Measurements from ENCODE around the gene RNF11. TPM values are rescaled to one million over a fixed set of nuclear protein-coding genes. Genes with fewer than 3 reads are reported as not detected.

Gene RNF11
- total and polyA plus RNA-seq, 2 of the 8 experiments (the other 6 are each of a cell fraction or from before 2014, with no cell fraction given), result 49.6 to 54.2 TPM

GRCh38 chr1:51247022-51247421 lies 10.9 kb downstream of the RNF11 start:
- H3K4me2 ChIP-seq (ENCODE audit: insufficient read depth in 1 of 2, low read depth in 2 of 2, low read length in 2 of 2), result no peak overlapping the region
- H3K9ac ChIP-seq (replicated peaks in 1 of 4; ENCODE audit: extremely low read depth in 1 of 4, low read depth in 3 of 4, low read length in 3 of 4), result no peak overlapping the region
- H3K4me1 ChIP-seq (replicated peaks in 1 of 4; ENCODE audit: control insufficient read depth in 3 of 4, insufficient read depth in 4 of 4, low read length in 3 of 4), result no peaks in the 10 kb centered on the region
- H4K91ac ChIP-seq (replicated peaks; ENCODE audit: insufficient read length, low read length), result no peak overlapping the region
- FAIRE-seq (no peak), DNase-seq (ENCODE audit: low read depth in 1 of 2, low spot score in 2 of 2) (no peak)
- H2BK20ac ChIP-seq (ENCODE audit: low read length), result no peak overlapping the region
- no peak overlapping the region for H3K14ac ChIP-seq (ENCODE audit: insufficient read length)
- no peak overlapping the region for H3K18ac ChIP-seq (ENCODE audit: extremely low read depth, low read length)
- H3K4me3 ChIP-seq (ENCODE audit: extremely low read depth in 1 of 4, insufficient read depth in 2 of 4, low read depth in 3 of 4, low read length in 4 of 4), result no peak overlapping the region
- H3K27me3 ChIP-seq (replicated peaks in 1 of 4; ENCODE audit: control insufficient read depth in 3 of 4, extremely low read depth in 1 of 4, insufficient read depth in 3 of 4, low read length in 3 of 4), result no peaks in the 10 kb centered on the region
- H3K56ac ChIP-seq (replicated peaks; ENCODE audit: insufficient read length, low read depth, low read length), result no peak overlapping the region
- no peak overlapping the region for H2BK15ac ChIP-seq (ENCODE audit: low read length)
- 88% methylated on average over 2 of the region's 2 CpGs; no CpG with 5 or more reads in 1 of the 2 experiments for WGBS, 2 experiments (ENCODE audit: extremely low coverage in 1 of 2, insufficient coverage in 1 of 2, insufficient read length in 1 of 2, insufficient replicate concordance in 2 of 2, low coverage in 1 of 2, low lambda C conversion rate in 2 of 2, missing lambda C conversion rate in 1 of 2)
- H2AFZ ChIP-seq (ENCODE audit: low read length), result no peak overlapping the region
- POLR2A ChIA-PET (ENCODE audit: partially characterized antibody), result no interaction called here
- H3K79me2 ChIP-seq (ENCODE audit: control insufficient read depth in 1 of 2, insufficient read depth in 2 of 2, low read length in 2 of 2), result peaks cover 0 to 81% of the 10 kb centered on the region in 2 experiments; a peak in 3 of 4 replicates
- no peak overlapping the region for H2BK12ac ChIP-seq (ENCODE audit: low read depth, low read length)
- H3K79me1 ChIP-seq (ENCODE audit: low read depth, low read length), result peaks cover 2% of the 10 kb centered on the region; the same call in 1 of the 2 replicates
- H3K23ac ChIP-seq (ENCODE audit: insufficient read length), result no peak overlapping the region
- TF ChIP-seq POU5F1 (IDR thresholded peaks at IDR 0.05; ENCODE audit: low read depth, low read length) (no peak), JUN (IDR thresholded peaks at IDR 0.05; ENCODE audit: low read depth, low read length) (no peak), EGR1 (IDR thresholded peaks at IDR 0.05; ENCODE audit: borderline replicate concordance, low read depth, low read length) (no peak), GABPA (IDR thresholded peaks at IDR 0.05; ENCODE audit: borderline replicate concordance, insufficient read depth, low read length) (no peak), SP4 (IDR thresholded peaks at IDR 0.05; ENCODE audit: low read length) (no peak), BACH1 (IDR thresholded peaks at IDR 0.05; ENCODE audit: low read length) (no peak)
- H2BK5ac ChIP-seq (ENCODE audit: low read depth, low read length), result no peak overlapping the region
- H3K27ac ChIP-seq (ENCODE audit: low read depth, low read length), result no peak overlapping the region
- CTCF ChIA-PET (ENCODE audit: partially characterized antibody), result interaction anchor here (0.9 kb wide), 1 partner anchor 55 kb away, joined by 3 read pairs; no protein-coding TSS in a partner anchor
- H2AK5ac ChIP-seq (ENCODE audit: low read depth, low read length), result no peak overlapping the region
- no peak overlapping the region for H3K4ac ChIP-seq (replicated peaks; ENCODE audit: insufficient read length, low read depth, low read length)
- peaks cover 0 to 4% of the 10 kb centered on the region in 2 experiments for H4K20me1 ChIP-seq (replicated peaks in 1 of 2; ENCODE audit: control insufficient read depth in 1 of 2, insufficient read depth in 2 of 2, low read length in 2 of 2)
- H3K36me3 ChIP-seq (ENCODE audit: control insufficient read depth in 2 of 4, insufficient read depth in 4 of 4, low read length in 3 of 4), result no peaks in the 10 kb centered on the region
- H4K5ac ChIP-seq (ENCODE audit: insufficient read length, low read depth, low read length), result no peak overlapping the region
- no peaks in the 10 kb centered on the region for H3K23me2 ChIP-seq (ENCODE audit: low read depth, low read length)
- H3K9me3 ChIP-seq (ENCODE audit: insufficient read depth in 2 of 2, low read depth in 1 of 2, low read length in 1 of 2), result no peaks in the 10 kb centered on the region
- no peak overlapping the region for H2BK120ac ChIP-seq (replicated peaks; ENCODE audit: low read depth, low read length)
- no peak overlapping the region for H4K8ac ChIP-seq (ENCODE audit: extremely low read depth, insufficient read depth, low read length)
